Measurements from ENCODE around the gene CIAO2A.

The CIAO2A gene

GRCh38 chr15:64051093-64051402, 42.6 kb downstream of the CIAO2A start:
- CTCF ChIA-PET, result no interaction called here
- no peak for DNase-seq (ENCODE audit: extremely low spot score)
- TF ChIP-seq HDGF (IDR thresholded peaks at IDR 0.05; ENCODE audit: borderline replicate concordance) (no peak), NFRKB (IDR thresholded peaks at IDR 0.05) (no peak), ZNF384 (IDR thresholded peaks at IDR 0.05) (no peak), TARDBP (IDR thresholded peaks at IDR 0.05) (no peak), L3MBTL2 (conservative IDR thresholded peaks at IDR 0.05) (no peak)
- TF ChIP-seq, protein P1, sequence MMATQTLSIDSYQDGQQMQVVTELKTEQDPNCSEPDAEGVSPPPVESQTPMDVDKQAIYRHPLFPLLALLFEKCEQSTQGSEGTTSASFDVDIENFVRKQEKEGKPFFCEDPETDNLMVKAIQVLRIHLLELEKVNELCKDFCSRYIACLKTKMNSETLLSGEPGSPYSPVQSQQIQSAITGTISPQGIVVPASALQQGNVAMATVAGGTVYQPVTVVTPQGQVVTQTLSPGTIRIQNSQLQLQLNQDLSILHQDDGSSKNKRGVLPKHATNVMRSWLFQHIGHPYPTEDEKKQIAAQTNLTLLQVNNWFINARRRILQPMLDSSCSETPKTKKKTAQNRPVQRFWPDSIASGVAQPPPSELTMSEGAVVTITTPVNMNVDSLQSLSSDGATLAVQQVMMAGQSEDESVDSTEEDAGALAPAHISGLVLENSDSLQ (IDR thresholded peaks at IDR 0.05), result no peak
- POLR2A ChIA-PET, result no interaction called here

- CTCF ChIA-PET, result interaction anchor here (0.6 kb wide), 1 partner anchor 50 kb away, joined by 3 read pairs; no protein-coding TSS in a partner anchor
- TF ChIP-seq SUZ12 (IDR thresholded peaks at IDR 0.05) (no peak), ZNF384 (IDR thresholded peaks at IDR 0.05) (no peak), TARDBP (IDR thresholded peaks at IDR 0.05) (no peak), CTBP1 (IDR thresholded peaks at IDR 0.05; ENCODE audit: borderline replicate concordance) (no peak), LEF1 (IDR thresholded peaks at IDR 0.05; ENCODE audit: borderline replicate concordance) (no peak), FOXK2 (IDR thresholded peaks at IDR 0.05) (no peak), ARNT (IDR thresholded peaks at IDR 0.05) (no peak), FOXM1 (IDR thresholded peaks at IDR 0.05; ENCODE audit: borderline replicate concordance) (no peak), FOXA1 (IDR thresholded peaks at IDR 0.05) (no peak), BHLHE40 (IDR thresholded peaks at IDR 0.05; ENCODE audit: borderline replicate concordance) (no peak), ELF4 (IDR thresholded peaks at IDR 0.05) (no peak), HDGF (IDR thresholded peaks at IDR 0.05; ENCODE audit: borderline replicate concordance) (no peak), L3MBTL2 (conservative IDR thresholded peaks at IDR 0.05) (no peak), SP1 (IDR thresholded peaks at IDR 0.05) (no peak)
- TF ChIP-seq, protein P1 (IDR thresholded peaks at IDR 0.05), result no peak
- DNase-seq (ENCODE audit: extremely low spot score), result no peak
- POLR2A ChIA-PET, result no interaction called here
Observed at GRCh38 chr15:64050281-64051092, 43.2 kb downstream of the CIAO2A start.

- TF ChIP-seq SP1 (IDR thresholded peaks at IDR 0.05), result no peak
- TF ChIP-seq FOXK2 (IDR thresholded peaks at IDR 0.05), result no peak
- no peak for TF ChIP-seq HDGF (IDR thresholded peaks at IDR 0.05; ENCODE audit: borderline replicate concordance)
- ChIA-PET CTCF (no interaction called here), POLR2A (no interaction called here)
- no peak for DNase-seq (ENCODE audit: extremely low spot score)
Observed at GRCh38 chr15:64048781-64049460, 44.7 kb downstream of the CIAO2A start.

GRCh38 chr15:64046421-64047153, 47.1 kb downstream of the CIAO2A start, which contains the start of gene DAPK2:
Gene DAPK2 (minus strand): TSS chr15:64046485. CDS start chr15:64040261, 6,224 bp downstream.
- DNase-seq (ENCODE audit: extremely low spot score), result peak; percentile 80
- TF ChIP-seq TARDBP (IDR thresholded peaks at IDR 0.05) (no peak), NFRKB (IDR thresholded peaks at IDR 0.05) (no peak), HDGF (IDR thresholded peaks at IDR 0.05; ENCODE audit: borderline replicate concordance) (no peak), ELF4 (IDR thresholded peaks at IDR 0.05) (no peak), FOXA1 (IDR thresholded peaks at IDR 0.05) (no peak), L3MBTL2 (conservative IDR thresholded peaks at IDR 0.05) (no peak), LEF1 (IDR thresholded peaks at IDR 0.05; ENCODE audit: borderline replicate concordance) (no peak), FOXK2 (IDR thresholded peaks at IDR 0.05) (no peak), SUZ12 (IDR thresholded peaks at IDR 0.05) (no peak), CTBP1 (IDR thresholded peaks at IDR 0.05; ENCODE audit: borderline replicate concordance) (no peak), FOXM1 (IDR thresholded peaks at IDR 0.05; ENCODE audit: borderline replicate concordance) (no peak), ZNF384 (IDR thresholded peaks at IDR 0.05) (no peak), SP1 (IDR thresholded peaks at IDR 0.05) (no peak)
- POLR2A ChIA-PET, result interaction anchor here (0.9 to 1.0 kb wide), 2 partner anchors 10 to 47 kb away, joined by 3 read pairs; partner anchors contain the start of gene CIAO2A
- CTCF ChIA-PET, result interaction anchor here (0.5 to 2.0 kb wide), 11 partner anchors 8 to 714 kb away, joined by 3 to 7 read pairs (median 4); partner anchors contain the start of gene FBXL22

DNA sequence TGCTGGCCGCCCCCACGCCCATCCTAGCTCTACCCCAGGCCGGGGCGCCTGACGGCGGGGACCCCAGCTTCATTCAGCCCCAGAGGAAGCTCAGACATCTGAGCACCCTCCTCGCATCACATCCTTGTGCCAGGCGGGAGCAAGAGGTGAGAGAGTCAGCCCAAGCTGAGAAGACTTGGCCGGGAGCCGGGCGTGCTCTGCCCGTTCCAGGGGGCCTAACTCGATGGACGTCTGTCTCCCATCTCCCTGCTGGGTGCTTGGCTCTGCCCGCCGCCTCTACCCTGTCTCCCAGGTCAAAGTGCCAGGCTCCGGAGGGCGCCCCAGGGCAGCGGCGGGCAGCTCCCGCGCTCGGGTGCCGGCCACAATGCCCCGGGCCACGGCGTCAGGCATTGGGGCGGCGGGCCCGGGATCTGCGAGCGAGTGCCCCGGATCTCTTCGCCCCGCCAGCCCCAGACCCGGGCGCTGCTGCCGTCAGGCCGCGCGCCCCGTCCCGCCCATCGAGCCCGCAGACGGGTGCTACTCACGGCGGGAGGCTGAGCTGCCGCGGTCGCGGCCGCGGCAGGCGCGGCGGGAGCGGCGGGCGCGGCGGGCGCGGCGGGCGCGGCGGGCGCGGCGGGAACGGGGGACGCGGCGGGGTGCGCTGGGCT, 47.7 kb downstream of the CIAO2A start:
- TF ChIP-seq FOXM1 (IDR thresholded peaks at IDR 0.05; ENCODE audit: borderline replicate concordance), result no peak
- TF ChIP-seq L3MBTL2 (conservative IDR thresholded peaks at IDR 0.05), result no peak
- TF ChIP-seq SUZ12 (IDR thresholded peaks at IDR 0.05), result no peak
- TF ChIP-seq, protein P1 (IDR thresholded peaks at IDR 0.05), result no peak
- TF ChIP-seq CTBP1 (IDR thresholded peaks at IDR 0.05; ENCODE audit: borderline replicate concordance), result no peak
- no peak for TF ChIP-seq NFRKB (IDR thresholded peaks at IDR 0.05)
- no peak for TF ChIP-seq FOXA1 (IDR thresholded peaks at IDR 0.05)
- TF ChIP-seq FOXK2 (IDR thresholded peaks at IDR 0.05), result no peak
- no peak for TF ChIP-seq TARDBP (IDR thresholded peaks at IDR 0.05)
- TF ChIP-seq HDGF (IDR thresholded peaks at IDR 0.05; ENCODE audit: borderline replicate concordance), result no peak
- no peak for TF ChIP-seq ZNF384 (IDR thresholded peaks at IDR 0.05)
- no peak for TF ChIP-seq ARNT (IDR thresholded peaks at IDR 0.05)
- no peak for TF ChIP-seq LEF1 (IDR thresholded peaks at IDR 0.05; ENCODE audit: borderline replicate concordance)
- no peak for TF ChIP-seq SP1 (IDR thresholded peaks at IDR 0.05)
- TF ChIP-seq ELF4 (IDR thresholded peaks at IDR 0.05), result no peak
- no peak for TF ChIP-seq BHLHE40 (IDR thresholded peaks at IDR 0.05; ENCODE audit: borderline replicate concordance)
- DNase-seq (ENCODE audit: extremely low spot score), result no peak
- CTCF ChIA-PET, result interaction anchor here (0.5 to 2.0 kb wide), 11 partner anchors 9 to 449 kb away, joined by 3 to 7 read pairs (median 4); partner anchors contain the start of gene FBXL22
- POLR2A ChIA-PET, result interaction anchor here (0.9 to 1.0 kb wide), 2 partner anchors 9 to 140 kb away, joined by 3 read pairs; no protein-coding TSS in a partner anchor
